WTC11 (cell line): Measurements from ENCODE around the gene ZNF503. TPM values are rescaled to one million over a fixed set of nuclear protein-coding genes. Genes with fewer than 3 reads are reported as not detected.

Source experiments
- ATAC-seq: fragments of 200-7000 bp; cut with Tn5 transposase; 2 replicates; pipeline ENCODE4 v1.10.0; 2021; ENCODE audit warnings: mild to moderate bottlenecking, moderate library complexity
- CTCF ChIA-PET: fragments of 300-600 bp; sonication (Branson Sonifier 250); formaldehyde crosslinking; loops from one replicate; lab custom pipeline; 2021; ENCODE audit warnings: antibody characterized with exemption; lab: Charles Lee
- POLR2A ChIA-PET: fragments of 350-600 bp; sonication (Branson Sonifier 250); formaldehyde crosslinking; loops from one replicate; lab custom pipeline; 2021; ENCODE audit warnings: antibody characterized with exemption; lab: Charles Lee
- DNase-seq: peaks from one replicate; pipeline ENCODE4 v3.0.0; 2021; ENCODE audit warnings: low spot score
- H3K27ac Mint-ChIP-seq: 2 replicates; pipeline ENCODE4 v1.8.0; 2021; ENCODE audit warnings: mixed read lengths
- H3K27me3 Mint-ChIP-seq: 2 replicates; pipeline ENCODE4 v1.8.0; 2021; ENCODE audit warnings: low read depth, mild to moderate bottlenecking, moderate library complexity, mixed read lengths
- H3K36me3 Mint-ChIP-seq: 2 replicates; pipeline ENCODE4 v1.8.0; 2021; ENCODE audit warnings: mixed read lengths
- H3K4me1 Mint-ChIP-seq: 2 replicates; pipeline ENCODE4 v1.8.0; 2022; ENCODE audit warnings: mixed read lengths
- H3K4me3 Mint-ChIP-seq: 2 replicates; pipeline ENCODE4 v1.8.0; 2021; ENCODE audit warnings: mild to moderate bottlenecking, moderate library complexity, mixed read lengths
- H3K9me3 Mint-ChIP-seq: 2 replicates; pipeline ENCODE4 v1.8.0; 2021; ENCODE audit warnings: mixed read lengths
- FOXP1 ChIP-seq: sonication (generic); formaldehyde crosslinking; IDR thresholded peaks from 2 replicates; pipeline ENCODE4 v1.8.0; 2022; ENCODE audit warnings: missing genetic modification reagents, mild to moderate bottlenecking, moderate library complexity, borderline replicate concordance
- GABPB1 ChIP-seq: sonication (generic); formaldehyde crosslinking; IDR thresholded peaks from 2 replicates; pipeline ENCODE4 v1.8.1; 2023; ENCODE audit warnings: mild to moderate bottlenecking, missing genetic modification reagents
- MYBL2 ChIP-seq: sonication (generic); formaldehyde crosslinking; IDR thresholded peaks from 2 replicates; pipeline ENCODE4 v1.8.1; 2023; ENCODE audit warnings: mild to moderate bottlenecking, moderate library complexity, missing genetic modification reagents
- NFE2L1 ChIP-seq: sonication (generic); formaldehyde crosslinking; IDR thresholded peaks from 2 replicates; pipeline ENCODE4 v1.8.1; 2023; ENCODE audit warnings: missing genetic modification reagents
- NFYB ChIP-seq: sonication (generic); formaldehyde crosslinking; conservative IDR thresholded peaks from 2 replicates; pipeline ENCODE4 v1.8.0; 2022; ENCODE audit warnings: low read depth, missing genetic modification reagents
- RORB ChIP-seq: fragments of 250-450 bp; sonication (Bioruptor Pico); IDR thresholded peaks from 2 replicates; pipeline ENCODE4 v1.9.0; 2021; ENCODE audit warnings: mild to moderate bottlenecking
- SMAD3 ChIP-seq: sonication (generic); formaldehyde crosslinking; IDR thresholded peaks from 2 replicates; pipeline ENCODE4 v1.8.0; 2022; ENCODE audit warnings: missing genetic modification reagents, mild to moderate bottlenecking, borderline replicate concordance
- ZNF219 ChIP-seq: sonication (generic); formaldehyde crosslinking; IDR thresholded peaks from 2 replicates; pipeline ENCODE4 v1.8.0; 2023; ENCODE audit warnings: missing genetic modification reagents, mild to moderate bottlenecking, borderline replicate concordance
- ZNF317 ChIP-seq: sonication (generic); formaldehyde crosslinking; IDR thresholded peaks from 2 replicates; pipeline ENCODE4 v1.8.1; 2023; ENCODE audit warnings: low read depth, mild to moderate bottlenecking, moderate library complexity, missing genetic modification reagents, borderline replicate concordance
- total RNA-seq: library from RNA; stranded (reverse); gene quantifications from 3 replicates; pipeline ENCODE4 v1.2.3, GENCODE V29; 2021
- TF ChIP-seq, protein P1 (sequence below): fragments of 250-450 bp; sonication (Bioruptor Pico); IDR thresholded peaks from 2 replicates; pipeline ENCODE4 v1.9.0; 2021; ENCODE audit warnings: mild to moderate bottlenecking
- TF ChIP-seq, protein P2 (sequence below): sonication (generic); formaldehyde crosslinking; IDR thresholded peaks from 2 replicates; pipeline ENCODE4 v1.8.1; 2022; ENCODE audit warnings: low read depth, missing genetic modification reagents, borderline replicate concordance
- TF ChIP-seq, protein P3 (sequence below): sonication (generic); formaldehyde crosslinking; IDR thresholded peaks from 2 replicates; pipeline ENCODE4 v1.8.0; 2023; ENCODE audit warnings: missing genetic modification reagents, mild to moderate bottlenecking, borderline replicate concordance
- TF ChIP-seq, protein P4 (sequence below): sonication (generic); formaldehyde crosslinking; IDR thresholded peaks from 2 replicates; pipeline ENCODE4 v1.8.0; 2022; ENCODE audit warnings: mild to moderate bottlenecking, missing genetic modification reagents
- TF ChIP-seq, protein P5 (sequence below): fragments of 250-450 bp; sonication (Bioruptor Pico); IDR thresholded peaks from 2 replicates; pipeline ENCODE4 v1.9.0; 2021; ENCODE audit warnings: moderate library complexity, mild to moderate bottlenecking, inconsistent platforms, borderline replicate concordance
- TF ChIP-seq, protein P6 (sequence below): sonication (generic); formaldehyde crosslinking; IDR thresholded peaks from 2 replicates; pipeline ENCODE4 v1.8.1; 2022; ENCODE audit warnings: missing genetic modification reagents, borderline replicate concordance
- TF ChIP-seq, protein P7 (sequence below): sonication (generic); formaldehyde crosslinking; IDR thresholded peaks from 2 replicates; pipeline ENCODE4 v1.8.1; 2023; ENCODE audit warnings: mild to moderate bottlenecking, missing genetic modification reagents, borderline replicate concordance
- TF ChIP-seq, protein P8 (sequence below): sonication (generic); formaldehyde crosslinking; IDR thresholded peaks from 2 replicates; pipeline ENCODE4 v1.8.1; 2022; ENCODE audit warnings: mild to moderate bottlenecking, moderate library complexity, missing genetic modification reagents

The ZNF503 gene
- total RNA-seq, 1 experiment from 2014 or later = 0.39 TPM

DNA sequence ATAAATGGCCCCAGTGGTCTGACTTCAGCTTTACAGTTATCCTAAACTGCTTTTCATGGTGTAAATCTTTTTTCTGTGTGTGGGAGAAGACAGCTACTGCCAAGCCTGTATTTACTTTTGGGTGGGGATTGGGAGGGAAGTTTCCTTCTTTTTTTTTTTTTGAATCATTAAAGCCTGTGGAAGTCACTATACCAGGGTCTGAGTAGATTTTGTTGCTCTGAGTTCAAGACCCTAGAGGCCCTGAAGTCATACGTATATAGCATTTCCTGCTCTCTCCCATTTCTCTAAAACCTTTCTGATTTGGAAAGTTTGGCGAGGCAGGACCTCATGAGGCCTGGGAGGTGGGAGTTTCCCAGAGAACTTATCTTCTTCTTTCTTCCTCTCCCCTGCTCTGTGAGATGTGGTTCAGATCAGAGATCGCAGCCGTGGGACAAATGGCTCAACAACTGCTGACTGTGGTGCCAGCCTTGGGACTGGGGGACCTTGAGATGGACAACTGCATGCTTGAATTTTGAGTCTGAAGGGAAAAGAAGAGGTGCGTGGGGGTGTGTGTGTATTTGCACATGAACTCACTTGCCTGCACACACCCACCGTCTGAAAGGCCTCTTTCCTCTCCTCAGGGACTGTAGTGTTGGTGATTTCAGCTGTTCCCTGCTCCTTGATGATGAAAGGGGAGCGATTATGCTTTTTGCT, 48.0 kb upstream of the ZNF503 start:
- Mint-ChIP-seq H3K27me3 (peaks cover 66% of the 10 kb centered on the region), H3K4me1 (peaks cover 47% of the 10 kb centered on the region), H3K9me3 (peaks cover 16% of the 10 kb centered on the region), H3K27ac (no peak overlapping the region), H3K4me3 (no peak overlapping the region), H3K36me3 (peaks cover 11% of the 10 kb centered on the region; the same call in 1 of the 2 replicates)
- ATAC-seq (no peak), DNase-seq (no peak)
- ChIA-PET CTCF (interaction anchor here (0.9 to 1.1 kb wide), 3 partner anchors 41 to 144 kb away, joined by 3 to 5 read pairs (median 3); no protein-coding TSS in a partner anchor), POLR2A (no interaction called here)
- TF ChIP-seq, protein P1, sequence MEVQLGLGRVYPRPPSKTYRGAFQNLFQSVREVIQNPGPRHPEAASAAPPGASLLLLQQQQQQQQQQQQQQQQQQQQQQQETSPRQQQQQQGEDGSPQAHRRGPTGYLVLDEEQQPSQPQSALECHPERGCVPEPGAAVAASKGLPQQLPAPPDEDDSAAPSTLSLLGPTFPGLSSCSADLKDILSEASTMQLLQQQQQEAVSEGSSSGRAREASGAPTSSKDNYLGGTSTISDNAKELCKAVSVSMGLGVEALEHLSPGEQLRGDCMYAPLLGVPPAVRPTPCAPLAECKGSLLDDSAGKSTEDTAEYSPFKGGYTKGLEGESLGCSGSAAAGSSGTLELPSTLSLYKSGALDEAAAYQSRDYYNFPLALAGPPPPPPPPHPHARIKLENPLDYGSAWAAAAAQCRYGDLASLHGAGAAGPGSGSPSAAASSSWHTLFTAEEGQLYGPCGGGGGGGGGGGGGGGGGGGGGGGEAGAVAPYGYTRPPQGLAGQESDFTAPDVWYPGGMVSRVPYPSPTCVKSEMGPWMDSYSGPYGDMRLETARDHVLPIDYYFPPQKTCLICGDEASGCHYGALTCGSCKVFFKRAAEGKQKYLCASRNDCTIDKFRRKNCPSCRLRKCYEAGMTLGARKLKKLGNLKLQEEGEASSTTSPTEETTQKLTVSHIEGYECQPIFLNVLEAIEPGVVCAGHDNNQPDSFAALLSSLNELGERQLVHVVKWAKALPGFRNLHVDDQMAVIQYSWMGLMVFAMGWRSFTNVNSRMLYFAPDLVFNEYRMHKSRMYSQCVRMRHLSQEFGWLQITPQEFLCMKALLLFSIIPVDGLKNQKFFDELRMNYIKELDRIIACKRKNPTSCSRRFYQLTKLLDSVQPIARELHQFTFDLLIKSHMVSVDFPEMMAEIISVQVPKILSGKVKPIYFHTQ (CRISPR knock-in tag) = no peak
- TF ChIP-seq, protein P2, sequence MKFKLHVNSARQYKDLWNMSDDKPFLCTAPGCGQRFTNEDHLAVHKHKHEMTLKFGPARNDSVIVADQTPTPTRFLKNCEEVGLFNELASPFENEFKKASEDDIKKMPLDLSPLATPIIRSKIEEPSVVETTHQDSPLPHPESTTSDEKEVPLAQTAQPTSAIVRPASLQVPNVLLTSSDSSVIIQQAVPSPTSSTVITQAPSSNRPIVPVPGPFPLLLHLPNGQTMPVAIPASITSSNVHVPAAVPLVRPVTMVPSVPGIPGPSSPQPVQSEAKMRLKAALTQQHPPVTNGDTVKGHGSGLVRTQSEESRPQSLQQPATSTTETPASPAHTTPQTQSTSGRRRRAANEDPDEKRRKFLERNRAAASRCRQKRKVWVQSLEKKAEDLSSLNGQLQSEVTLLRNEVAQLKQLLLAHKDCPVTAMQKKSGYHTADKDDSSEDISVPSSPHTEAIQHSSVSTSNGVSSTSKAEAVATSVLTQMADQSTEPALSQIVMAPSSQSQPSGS (CRISPR knock-in tag) = no peak
- TF ChIP-seq, protein P3, sequence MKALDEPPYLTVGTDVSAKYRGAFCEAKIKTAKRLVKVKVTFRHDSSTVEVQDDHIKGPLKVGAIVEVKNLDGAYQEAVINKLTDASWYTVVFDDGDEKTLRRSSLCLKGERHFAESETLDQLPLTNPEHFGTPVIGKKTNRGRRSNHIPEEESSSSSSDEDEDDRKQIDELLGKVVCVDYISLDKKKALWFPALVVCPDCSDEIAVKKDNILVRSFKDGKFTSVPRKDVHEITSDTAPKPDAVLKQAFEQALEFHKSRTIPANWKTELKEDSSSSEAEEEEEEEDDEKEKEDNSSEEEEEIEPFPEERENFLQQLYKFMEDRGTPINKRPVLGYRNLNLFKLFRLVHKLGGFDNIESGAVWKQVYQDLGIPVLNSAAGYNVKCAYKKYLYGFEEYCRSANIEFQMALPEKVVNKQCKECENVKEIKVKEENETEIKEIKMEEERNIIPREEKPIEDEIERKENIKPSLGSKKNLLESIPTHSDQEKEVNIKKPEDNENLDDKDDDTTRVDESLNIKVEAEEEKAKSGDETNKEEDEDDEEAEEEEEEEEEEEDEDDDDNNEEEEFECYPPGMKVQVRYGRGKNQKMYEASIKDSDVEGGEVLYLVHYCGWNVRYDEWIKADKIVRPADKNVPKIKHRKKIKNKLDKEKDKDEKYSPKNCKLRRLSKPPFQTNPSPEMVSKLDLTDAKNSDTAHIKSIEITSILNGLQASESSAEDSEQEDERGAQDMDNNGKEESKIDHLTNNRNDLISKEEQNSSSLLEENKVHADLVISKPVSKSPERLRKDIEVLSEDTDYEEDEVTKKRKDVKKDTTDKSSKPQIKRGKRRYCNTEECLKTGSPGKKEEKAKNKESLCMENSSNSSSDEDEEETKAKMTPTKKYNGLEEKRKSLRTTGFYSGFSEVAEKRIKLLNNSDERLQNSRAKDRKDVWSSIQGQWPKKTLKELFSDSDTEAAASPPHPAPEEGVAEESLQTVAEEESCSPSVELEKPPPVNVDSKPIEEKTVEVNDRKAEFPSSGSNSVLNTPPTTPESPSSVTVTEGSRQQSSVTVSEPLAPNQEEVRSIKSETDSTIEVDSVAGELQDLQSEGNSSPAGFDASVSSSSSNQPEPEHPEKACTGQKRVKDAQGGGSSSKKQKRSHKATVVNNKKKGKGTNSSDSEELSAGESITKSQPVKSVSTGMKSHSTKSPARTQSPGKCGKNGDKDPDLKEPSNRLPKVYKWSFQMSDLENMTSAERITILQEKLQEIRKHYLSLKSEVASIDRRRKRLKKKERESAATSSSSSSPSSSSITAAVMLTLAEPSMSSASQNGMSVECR (CRISPR knock-in tag) = no peak
- TF ChIP-seq NFE2L1 (CRISPR knock-in tag) = no peak
- no peak for TF ChIP-seq ZNF317 (CRISPR knock-in tag)
- TF ChIP-seq, protein P4, sequence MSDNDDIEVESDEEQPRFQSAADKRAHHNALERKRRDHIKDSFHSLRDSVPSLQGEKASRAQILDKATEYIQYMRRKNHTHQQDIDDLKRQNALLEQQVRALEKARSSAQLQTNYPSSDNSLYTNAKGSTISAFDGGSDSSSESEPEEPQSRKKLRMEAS (CRISPR knock-in tag) = no peak

DNA sequence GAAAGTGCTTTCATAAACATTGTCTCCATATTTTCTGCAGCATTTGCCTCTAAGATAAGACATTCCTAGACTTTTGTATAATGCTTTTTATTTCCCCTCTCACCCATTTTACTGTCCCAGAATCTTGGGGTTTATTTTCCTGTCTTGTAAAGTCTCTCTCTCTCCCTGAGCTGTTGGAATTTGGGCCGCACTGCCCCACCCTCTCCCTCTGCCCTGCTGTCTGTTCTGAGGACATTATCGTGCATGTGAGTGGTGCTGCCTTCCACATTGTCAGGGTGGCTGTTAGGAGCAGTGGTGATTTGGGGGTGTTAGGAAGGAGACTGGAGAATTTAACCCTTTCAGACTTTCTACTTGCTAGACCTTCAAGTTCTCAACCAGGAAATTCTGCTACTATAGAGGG, 46.6 kb upstream of the ZNF503 start:
- H3K27me3 Mint-ChIP-seq = peaks cover 64% of the 10 kb centered on the region
- POLR2A ChIA-PET = no interaction called here
- TF ChIP-seq, protein P5, sequence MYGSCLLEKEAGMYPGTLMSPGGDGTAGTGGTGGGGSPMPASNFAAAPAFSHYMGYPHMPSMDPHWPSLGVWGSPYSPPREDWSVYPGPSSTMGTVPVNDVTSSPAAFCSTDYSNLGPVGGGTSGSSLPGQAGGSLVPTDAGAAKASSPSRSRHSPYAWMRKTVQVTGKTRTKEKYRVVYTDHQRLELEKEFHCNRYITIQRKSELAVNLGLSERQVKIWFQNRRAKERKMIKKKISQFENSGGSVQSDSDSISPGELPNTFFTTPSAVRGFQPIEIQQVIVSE (CRISPR knock-in tag) = no peak
- TF ChIP-seq GABPB1 (CRISPR knock-in tag) = no peak
- TF ChIP-seq ZNF219 (CRISPR knock-in tag) = no peak
- TF ChIP-seq, protein P6, sequence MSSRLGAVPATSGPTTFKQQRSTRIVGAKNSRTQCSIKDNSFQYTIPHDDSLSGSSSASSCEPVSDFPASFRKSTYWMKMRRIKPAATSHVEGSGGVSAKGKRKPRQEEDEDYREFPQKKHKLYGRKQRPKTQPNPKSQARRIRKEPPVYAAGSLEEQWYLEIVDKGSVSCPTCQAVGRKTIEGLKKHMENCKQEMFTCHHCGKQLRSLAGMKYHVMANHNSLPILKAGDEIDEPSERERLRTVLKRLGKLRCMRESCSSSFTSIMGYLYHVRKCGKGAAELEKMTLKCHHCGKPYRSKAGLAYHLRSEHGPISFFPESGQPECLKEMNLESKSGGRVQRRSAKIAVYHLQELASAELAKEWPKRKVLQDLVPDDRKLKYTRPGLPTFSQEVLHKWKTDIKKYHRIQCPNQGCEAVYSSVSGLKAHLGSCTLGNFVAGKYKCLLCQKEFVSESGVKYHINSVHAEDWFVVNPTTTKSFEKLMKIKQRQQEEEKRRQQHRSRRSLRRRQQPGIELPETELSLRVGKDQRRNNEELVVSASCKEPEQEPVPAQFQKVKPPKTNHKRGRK (CRISPR knock-in tag) = no peak
- no peak for TF ChIP-seq NFYB (CRISPR knock-in tag)
- TF ChIP-seq SMAD3 = no peak
- no peak for TF ChIP-seq FOXP1 (CRISPR knock-in tag)
- TF ChIP-seq MYBL2 (CRISPR knock-in tag) = no peak
- TF ChIP-seq, protein P7, sequence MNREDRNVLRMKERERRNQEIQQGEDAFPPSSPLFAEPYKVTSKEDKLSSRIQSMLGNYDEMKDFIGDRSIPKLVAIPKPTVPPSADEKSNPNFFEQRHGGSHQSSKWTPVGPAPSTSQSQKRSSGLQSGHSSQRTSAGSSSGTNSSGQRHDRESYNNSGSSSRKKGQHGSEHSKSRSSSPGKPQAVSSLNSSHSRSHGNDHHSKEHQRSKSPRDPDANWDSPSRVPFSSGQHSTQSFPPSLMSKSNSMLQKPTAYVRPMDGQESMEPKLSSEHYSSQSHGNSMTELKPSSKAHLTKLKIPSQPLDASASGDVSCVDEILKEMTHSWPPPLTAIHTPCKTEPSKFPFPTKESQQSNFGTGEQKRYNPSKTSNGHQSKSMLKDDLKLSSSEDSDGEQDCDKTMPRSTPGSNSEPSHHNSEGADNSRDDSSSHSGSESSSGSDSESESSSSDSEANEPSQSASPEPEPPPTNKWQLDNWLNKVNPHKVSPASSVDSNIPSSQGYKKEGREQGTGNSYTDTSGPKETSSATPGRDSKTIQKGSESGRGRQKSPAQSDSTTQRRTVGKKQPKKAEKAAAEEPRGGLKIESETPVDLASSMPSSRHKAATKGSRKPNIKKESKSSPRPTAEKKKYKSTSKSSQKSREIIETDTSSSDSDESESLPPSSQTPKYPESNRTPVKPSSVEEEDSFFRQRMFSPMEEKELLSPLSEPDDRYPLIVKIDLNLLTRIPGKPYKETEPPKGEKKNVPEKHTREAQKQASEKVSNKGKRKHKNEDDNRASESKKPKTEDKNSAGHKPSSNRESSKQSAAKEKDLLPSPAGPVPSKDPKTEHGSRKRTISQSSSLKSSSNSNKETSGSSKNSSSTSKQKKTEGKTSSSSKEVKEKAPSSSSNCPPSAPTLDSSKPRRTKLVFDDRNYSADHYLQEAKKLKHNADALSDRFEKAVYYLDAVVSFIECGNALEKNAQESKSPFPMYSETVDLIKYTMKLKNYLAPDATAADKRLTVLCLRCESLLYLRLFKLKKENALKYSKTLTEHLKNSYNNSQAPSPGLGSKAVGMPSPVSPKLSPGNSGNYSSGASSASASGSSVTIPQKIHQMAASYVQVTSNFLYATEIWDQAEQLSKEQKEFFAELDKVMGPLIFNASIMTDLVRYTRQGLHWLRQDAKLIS = no peak
- TF ChIP-seq RORB = no peak
- TF ChIP-seq, protein P8, sequence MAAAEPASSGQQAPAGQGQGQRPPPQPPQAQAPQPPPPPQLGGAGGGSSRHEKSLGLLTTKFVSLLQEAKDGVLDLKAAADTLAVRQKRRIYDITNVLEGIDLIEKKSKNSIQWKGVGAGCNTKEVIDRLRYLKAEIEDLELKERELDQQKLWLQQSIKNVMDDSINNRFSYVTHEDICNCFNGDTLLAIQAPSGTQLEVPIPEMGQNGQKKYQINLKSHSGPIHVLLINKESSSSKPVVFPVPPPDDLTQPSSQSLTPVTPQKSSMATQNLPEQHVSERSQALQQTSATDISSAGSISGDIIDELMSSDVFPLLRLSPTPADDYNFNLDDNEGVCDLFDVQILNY (CRISPR knock-in tag) = no peak

More for the DNA sequence above, 46.6 kb upstream of the ZNF503 start:
- DNase-seq = no peak
- Mint-ChIP-seq H3K36me3 (peaks cover 19% of the 10 kb centered on the region), H3K4me3 (no peak overlapping the region), H3K4me1 (peaks cover 44% of the 10 kb centered on the region), H3K9me3 (peaks cover 28% of the 10 kb centered on the region), H3K27ac (no peak overlapping the region)
- ATAC-seq = no peak
- CTCF ChIA-PET = no interaction called here
